HEK293T (cell line): Measurements from ENCODE around the gene FHIT.

ENCODE experiments used
- BHLHE40 ChIP-seq: fragments of 450-650 bp; IDR thresholded peaks from 2 replicates; pipeline ENCODE4 v1.6.1; 2016; ENCODE audit warnings: mild to moderate bottlenecking, moderate library complexity, borderline replicate concordance
- CTBP1 ChIP-seq: fragments of 450-650 bp; IDR thresholded peaks from 2 replicates; pipeline ENCODE4 v1.6.1; 2016; ENCODE audit warnings: borderline replicate concordance
- ELF4 ChIP-seq: fragments of 450-650 bp; IDR thresholded peaks from 2 replicates; pipeline ENCODE4 v1.6.1; 2017; ENCODE audit warnings: antibody characterized with exemption
- FOXA1 ChIP-seq: fragments of 450-650 bp; IDR thresholded peaks from 2 replicates; pipeline ENCODE4 v1.6.1; 2016; ENCODE audit warnings: mild to moderate bottlenecking
- FOXK2 ChIP-seq: fragments of 450-650 bp; IDR thresholded peaks from 2 replicates; pipeline ENCODE4 v1.6.1; 2016; ENCODE audit warnings: mild to moderate bottlenecking
- FOXM1 ChIP-seq: fragments of 450-650 bp; IDR thresholded peaks from 2 replicates; pipeline ENCODE4 v1.6.1; 2017; ENCODE audit warnings: mild to moderate bottlenecking, borderline replicate concordance
- HDGF ChIP-seq: fragments of 450-650 bp; IDR thresholded peaks from 2 replicates; pipeline ENCODE4 v1.6.1; 2017; ENCODE audit warnings: antibody characterized with exemption, borderline replicate concordance
- LEF1 ChIP-seq: fragments of 450-650 bp; IDR thresholded peaks from 2 replicates; pipeline ENCODE4 v1.6.1; 2017; ENCODE audit warnings: mild to moderate bottlenecking, borderline replicate concordance
- NFRKB ChIP-seq: fragments of 450-650 bp; IDR thresholded peaks from 2 replicates; pipeline ENCODE4 v1.6.1; 2016; ENCODE audit warnings: mild to moderate bottlenecking, moderate library complexity
- PKNOX1 ChIP-seq: fragments of 450-650 bp; IDR thresholded peaks from 2 replicates; pipeline ENCODE4 v1.6.1; 2016
- SP1 ChIP-seq: fragments of 450-650 bp; IDR thresholded peaks from 2 replicates; pipeline ENCODE4 v1.6.1; 2017
- SUZ12 ChIP-seq: fragments of 450-650 bp; IDR thresholded peaks from 2 replicates; pipeline ENCODE4 v1.6.1; 2016; ENCODE audit warnings: mild to moderate bottlenecking
- TARDBP ChIP-seq: fragments of 450-650 bp; IDR thresholded peaks from 2 replicates; pipeline ENCODE4 v1.6.1; 2016
- ZNF384 ChIP-seq: fragments of 450-650 bp; IDR thresholded peaks from 2 replicates; pipeline ENCODE4 v1.6.1; 2016

- TF ChIP-seq BHLHE40 (no peak), CTBP1 (no peak), FOXA1 (no peak), FOXM1 (no peak), HDGF (no peak), TARDBP (no peak), ELF4 (no peak), NFRKB (no peak), LEF1 (no peak), SUZ12 (no peak), ZNF384 (no peak), FOXK2 (no peak), PKNOX1 (no peak), SP1 (no peak)
These were observed 361.0 kb downstream of the FHIT start for GRCh38 chr3:60890226-60890625.
